HG02870 (cell line): ENCODE data around the gene TMSB10.

Source experiments
- ATAC-seq: cut with Tn5 transposase; IDR thresholded peaks from one replicate; pipeline ENCODE4 v1.9.1; 2021; ENCODE audit warnings: mild to moderate bottlenecking, moderate library complexity; ENCODE audit not compliant: unreplicated experiment

Gene TMSB10

DNA sequence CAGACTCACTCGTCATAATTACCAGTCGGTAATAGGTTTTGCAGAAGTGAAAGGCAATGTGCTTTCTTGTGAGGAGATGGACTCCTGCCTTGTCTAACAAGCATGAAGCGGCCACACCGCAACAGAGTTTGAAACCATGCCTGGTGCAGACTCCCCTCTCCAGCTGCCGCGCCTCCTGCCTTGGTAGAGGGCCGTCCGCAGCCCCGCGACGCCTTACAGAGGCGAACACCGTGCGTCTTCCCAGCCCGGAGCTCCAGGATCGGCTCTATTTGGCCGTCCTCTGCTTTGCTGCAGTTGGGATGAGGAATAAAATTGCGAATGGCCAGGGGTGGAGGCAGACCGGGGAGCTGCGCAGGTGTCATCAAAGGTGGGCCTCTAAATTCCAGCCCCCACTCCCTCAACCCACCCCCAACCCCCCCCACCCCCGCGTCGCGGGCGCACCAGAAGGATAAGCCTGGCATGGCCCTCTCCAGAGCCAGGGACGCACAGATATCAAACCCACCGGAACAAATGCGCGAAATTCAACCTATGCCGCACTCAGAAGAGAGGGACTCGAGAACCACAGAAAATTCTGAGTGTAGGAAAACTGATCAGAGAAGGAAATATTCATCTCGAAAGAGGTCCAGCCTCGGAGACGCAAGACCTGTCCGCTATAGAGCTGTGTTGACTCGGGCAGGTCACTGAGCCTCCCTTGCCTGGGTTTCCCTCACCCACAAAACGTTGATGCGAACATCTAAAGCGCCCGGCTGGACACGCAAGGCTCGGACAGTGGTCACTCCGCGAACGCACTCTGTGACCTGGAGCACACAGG is 25.7 kb upstream of the TMSB10 start:
- ATAC-seq = peak; percentile 70

DNA sequence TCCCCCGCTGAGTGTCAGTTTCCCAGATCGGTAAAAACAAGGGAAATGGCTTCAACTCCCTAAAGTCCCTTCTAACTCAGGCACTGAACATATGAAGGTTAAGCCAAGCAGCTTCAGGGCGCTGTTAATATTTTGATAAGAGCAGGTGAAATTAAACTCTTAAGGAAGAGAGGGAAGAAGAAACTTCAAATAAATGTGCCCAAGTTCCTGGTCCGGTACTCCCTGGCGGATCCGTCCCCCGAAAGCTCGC is 25.1 kb upstream of the TMSB10 start:
- ATAC-seq = no peak

DNA sequence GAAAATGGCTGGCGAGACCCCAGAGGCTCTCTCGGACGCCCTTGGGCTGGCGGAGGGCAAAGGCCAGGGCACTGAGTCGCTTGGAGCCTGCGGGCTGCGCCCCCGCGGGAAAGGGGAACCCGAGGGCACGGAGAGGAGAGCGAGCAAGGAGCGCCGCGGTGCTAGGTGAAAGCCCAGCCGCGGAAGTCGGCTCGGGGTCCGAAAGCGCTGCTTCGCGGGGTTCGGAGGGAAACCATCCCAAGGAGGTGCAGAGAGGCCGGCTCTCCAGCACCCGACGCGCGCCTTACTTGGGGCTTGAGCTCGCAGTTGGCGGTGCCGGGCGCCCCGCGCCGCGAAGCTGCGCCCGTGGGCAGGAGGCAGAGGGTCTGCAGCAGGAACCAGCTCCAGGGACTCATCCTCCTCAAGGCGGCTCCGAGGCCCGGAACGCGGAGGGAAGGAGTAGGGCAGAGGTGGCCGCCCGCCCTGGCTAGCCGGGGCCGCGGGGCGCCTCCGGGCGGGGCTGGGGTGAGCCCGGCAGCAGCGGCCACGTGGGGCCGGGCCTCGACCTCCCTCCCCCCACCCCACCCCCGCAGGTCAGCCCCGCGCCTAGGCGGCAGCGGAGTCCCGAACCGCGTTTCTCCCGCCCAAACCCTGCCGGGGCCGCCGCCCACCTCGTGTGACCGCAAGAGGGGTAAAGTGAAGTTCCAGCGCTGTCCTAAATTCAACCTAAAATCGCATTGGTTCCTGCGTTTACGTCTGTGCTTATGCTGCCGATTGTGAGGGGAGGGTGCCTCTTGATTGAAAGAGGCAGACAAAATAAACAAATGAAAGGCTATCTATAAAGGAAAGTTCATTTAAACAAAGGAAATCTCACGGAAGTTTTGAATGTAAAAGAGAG is 24.6 kb upstream of the TMSB10 start, which contains the start of gene TRABD2A:
Gene TRABD2A, minus strand, starts transcription at position 440 of the 877 bp plus-strand sequence. Its CDS starts 45 bp downstream, at position 395.
- ATAC-seq = no peak

DNA sequence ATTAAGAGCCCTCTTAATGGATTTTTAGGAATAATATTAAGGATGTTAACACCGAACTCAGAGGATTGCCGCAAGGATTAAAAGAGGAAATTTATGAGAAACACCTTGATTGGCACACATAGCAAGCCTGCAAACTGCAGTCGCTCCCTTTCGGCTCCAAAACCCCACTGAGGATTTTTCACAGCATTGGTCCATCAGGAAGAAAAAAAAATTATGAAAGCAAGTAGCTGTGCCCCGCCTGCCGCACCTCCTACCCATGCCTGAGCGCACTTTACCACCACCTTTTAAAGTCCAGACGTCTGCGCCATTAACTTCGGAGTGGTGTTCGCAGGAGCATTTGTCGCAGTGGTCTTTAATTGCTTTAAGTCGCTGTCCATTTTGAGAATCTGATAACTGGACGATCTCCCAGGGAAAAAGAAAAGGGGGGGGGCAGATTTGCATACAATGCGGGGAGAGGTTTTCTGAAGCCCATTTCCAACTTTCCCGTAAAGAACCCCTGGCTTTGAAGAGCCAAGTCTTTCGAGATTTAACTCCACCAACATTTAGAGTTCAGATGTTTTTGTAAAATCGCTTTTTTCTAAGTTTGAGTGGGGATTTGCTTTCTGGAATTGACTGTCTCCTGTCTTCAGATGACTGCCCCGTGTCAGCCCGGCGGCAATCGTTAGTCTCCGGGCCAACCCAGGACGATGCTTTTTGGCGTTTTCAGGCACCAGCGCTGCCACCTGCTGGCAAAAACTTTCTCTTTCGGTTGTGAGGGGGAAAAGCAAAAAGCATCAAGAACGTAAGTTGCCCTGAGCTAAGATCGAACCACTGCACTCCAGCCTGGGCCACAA is 23.7 kb upstream of the TMSB10 start:
- peak; percentile 53 for ATAC-seq

DNA sequence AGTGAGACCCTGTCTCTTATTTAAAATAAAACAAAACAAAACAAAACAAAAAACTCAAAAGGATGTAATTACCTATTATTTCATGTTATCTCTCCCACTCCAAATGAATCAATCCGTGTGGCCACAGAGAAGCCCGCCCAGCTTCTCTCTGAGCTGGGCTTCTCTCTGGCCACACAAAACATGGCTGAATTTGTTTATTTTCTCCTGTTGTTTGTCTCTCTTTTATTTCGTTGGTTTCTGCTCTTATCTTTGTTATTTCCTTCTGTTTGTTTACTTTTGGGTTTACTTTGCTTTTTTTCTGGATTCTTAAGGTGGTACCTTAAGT is 23.1 kb upstream of the TMSB10 start:
- no peak for ATAC-seq

DNA sequence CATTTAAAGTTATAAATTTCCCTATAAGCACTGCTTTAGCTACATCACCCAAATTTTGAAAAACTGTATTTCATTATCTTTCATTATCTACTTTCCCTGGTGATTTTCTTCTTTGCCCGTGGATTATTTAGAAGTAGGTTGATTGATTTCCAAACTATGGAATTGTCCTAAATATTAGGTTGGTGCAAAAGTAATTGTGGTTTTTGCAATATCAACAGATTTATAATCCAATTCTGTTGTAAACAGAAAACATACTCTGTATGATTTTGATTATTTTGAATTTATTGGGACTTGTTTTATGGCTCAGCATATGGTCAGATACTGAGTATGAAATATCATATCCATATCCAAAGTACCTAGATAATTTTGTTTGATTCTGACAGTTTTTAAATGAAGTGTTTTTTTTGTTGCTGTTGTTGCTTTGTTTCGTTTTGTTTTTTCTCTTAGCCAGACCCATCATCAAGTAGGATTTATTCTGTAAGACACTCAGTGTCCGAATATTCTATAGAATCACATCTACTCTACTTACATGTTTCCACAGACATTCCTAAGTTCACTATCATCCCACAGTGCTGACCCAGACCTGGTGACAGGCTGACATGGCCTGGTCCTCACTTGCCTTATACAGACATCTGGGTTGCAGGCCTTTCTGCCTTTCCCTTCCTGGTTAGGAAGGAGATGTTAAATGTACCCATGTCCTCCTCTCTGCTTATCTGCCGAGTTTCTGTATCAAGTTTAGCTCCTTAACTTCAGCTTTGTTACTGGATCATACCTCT is 22.5 kb upstream of the TMSB10 start:
- no peak for ATAC-seq

DNA sequence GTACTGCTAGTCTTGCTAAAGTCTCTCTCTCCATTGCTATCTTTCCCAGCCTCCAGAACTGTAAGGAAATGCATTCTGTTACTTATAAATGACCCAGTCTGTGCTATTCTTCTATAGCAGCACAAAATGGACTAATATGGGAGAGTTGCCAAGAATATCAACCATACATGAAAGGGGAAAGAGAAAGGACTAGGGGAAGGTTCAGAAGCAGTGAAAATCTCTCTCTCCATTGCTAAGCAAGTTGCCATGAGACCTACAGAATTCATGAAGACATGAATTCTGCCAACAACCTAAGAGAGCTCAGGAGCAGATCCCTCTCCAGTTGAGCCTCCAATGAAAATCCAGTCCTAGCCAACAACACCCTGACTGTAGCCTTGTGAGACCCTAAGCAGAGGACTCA is 21.0 kb upstream of the TMSB10 start:
- no peak for ATAC-seq

DNA sequence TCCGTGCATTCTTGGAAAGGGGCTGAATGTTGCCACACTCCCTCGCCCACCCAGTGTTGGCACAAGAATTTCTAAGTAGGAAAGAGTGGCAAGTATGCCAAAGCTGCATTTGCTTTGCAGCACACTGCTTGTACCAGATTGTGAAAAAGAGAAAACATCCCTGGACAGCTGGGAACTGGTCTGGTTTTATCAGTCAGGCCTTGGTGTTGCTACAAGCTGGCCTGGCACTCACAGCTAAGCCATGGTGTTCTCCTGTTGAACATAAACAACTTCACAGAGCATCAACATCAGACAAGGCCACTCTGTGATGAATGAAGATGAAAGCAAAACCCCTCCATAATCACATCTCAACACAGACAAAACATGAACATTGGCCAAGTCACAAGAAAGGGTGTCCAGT is 20.3 kb upstream of the TMSB10 start:
- ATAC-seq = no peak

DNA sequence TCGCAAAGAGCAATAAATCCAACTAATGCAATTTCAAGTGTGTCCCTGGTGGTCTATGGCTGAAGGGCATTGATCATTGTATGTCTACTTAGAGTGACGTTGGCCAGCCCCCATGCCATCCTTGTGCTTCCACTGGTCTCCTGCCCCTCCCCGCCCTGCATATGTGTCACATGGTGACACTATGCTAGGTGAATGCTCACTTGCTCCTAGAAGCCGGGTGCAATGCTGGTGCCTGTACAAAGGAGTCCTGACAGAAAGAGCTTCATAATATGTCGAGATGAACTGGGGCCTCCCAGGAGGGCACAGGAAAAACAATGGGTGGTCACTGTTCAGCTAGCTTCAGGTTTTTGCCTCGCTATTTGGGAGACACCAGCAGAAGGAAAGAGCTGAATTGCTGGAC is 18.7 kb upstream of the TMSB10 start:
- no peak for ATAC-seq

DNA sequence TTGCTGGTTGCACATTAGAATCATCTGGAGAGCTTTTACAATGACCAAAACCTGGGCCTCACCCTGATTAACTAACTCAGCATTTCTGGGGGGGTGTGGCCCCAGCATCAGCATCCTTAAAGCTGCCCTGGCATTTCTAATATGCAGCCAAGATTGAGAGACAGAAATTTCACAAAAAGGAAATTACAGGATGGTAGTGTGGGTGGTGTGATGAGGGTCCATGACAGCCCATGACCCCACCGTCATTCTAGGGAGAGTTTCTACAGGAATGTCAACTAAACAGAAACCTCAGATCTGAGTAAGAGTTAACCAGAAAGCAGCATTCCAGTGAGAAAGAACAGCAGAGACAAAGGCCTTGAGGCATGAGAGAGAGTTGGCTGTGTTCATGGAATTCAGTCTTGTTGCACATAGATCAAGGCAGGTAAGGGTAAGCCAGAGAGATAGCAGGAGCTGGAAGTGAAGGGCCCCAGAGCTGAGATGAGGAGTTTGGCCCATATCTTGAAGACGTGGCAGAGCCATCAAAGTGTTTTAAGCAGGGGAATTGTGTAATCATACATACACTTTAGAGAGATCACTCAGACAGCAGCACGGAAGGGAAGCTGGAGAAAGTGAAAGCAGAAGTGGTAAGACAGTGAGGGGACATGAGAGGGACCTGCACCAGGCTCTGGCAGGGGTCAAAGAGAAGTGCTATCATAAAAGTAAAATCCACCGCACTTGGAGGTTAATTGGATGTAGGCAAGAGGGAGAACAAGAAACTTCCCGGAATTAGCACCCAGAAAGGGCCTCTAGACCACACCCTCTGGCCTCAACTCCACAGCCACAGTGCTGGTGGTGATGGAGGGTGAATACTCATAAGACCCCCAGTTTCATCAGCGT is 16.8 kb upstream of the TMSB10 start:
- peak; percentile 99 for ATAC-seq

DNA sequence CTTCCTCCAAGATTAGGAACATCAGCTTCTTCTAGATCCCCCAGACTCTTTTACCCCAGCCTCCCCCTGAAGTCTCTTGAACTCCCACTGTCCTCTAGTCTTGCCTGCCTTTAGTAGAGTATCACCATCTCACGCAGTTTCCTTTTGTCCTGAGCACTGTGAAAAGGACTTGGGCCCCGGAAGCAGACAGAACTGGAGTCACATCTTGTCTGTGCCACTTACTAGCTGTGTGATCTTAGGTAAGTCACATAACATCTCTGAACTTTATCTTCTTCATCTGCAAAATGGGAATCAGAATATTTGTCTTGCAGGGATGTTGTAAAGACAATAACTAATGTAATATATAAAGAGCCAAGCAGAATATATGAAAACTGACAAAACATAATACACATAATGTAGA is 16.1 kb upstream of the TMSB10 start:
- ATAC-seq = no peak

DNA sequence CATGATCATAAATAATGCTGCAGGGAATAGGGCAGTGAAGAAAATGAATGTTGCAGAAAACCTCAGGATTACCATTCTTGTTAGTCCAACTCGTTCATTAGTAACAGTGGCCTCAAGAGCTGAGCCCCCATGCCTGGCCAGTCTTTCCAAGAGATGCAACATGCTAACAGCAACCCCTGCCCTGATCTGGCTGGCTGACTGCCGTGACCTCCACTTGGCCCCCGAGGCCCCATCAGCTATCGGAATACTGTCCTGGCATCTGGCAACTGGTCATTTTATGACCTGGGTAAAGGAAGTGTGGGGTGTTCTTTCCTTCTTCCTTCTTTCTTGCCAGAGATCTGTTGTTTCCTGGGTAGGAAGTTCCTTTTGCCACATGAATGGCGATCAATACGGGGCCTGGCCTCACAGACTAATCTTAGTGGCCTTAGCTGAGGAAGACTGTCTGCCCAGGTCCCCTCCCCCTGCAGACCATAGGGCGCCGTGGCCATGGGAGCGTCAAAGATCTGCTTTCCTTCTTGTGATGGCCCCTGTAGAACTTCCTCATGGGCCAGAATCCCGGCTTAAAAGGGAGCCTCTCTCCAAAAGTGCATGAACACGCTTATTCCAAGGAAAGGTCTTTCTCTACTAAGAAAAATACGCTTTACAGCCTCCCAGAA is 14.0 kb upstream of the TMSB10 start:
- ATAC-seq = no peak

DNA sequence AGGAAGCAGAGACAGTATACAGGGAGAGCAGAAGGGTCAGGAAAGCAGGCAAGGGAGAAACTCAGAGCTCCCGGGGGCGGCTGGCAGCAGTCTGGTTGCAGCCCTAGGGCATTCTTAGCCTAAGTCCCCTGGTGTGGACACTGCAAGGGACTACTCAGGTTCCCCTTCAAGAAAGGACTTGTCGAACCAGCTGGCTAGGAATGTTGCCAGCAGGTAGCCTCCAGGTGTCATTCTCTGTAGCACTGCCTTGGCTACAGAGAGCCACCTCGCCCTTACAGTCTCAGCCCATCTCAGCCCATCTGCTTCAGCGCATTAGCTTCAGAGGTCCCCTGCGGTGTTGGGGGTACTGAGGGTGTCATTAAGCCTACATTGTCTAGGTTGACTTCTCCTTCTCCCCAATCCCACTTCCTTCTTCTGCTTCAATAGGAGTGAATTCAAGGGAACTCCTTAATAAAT is 11.3 kb upstream of the TMSB10 start:
- ATAC-seq = no peak

DNA sequence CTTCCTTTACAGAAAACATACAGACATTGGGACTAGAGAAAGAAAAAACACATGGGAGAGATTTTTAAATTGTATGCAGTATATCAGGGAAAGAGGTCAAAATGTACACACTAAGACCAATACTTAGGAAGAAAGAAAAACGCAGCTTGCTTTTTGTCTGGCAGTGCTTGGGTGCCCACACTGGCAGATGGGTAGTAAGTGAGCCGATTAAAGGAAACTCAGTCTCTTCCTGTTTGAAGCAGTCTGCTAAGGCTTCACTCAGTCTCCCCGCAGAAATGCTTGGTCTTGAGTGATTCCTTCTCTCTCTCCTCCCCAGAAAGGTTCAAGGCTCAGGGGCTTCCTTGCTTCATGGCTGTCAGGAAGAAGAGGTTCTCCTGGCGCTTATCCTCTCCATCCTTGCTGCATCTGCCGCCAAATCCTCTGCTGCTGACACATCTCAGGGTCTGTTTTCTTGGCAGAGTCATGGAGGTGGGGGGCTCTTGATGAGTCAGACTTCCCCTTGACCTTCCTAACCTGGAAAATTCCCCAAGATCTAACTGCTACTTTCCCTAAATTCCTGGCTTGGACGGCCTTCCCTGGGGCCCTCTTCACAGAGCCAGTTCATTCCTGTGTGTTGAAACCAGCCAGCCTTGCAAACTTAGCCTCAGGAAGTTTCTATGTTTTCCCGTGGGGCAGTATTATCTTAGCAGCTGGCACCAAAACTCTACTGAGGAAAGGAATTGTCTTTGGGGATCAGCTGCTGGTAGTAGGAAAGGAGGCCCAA is 10.5 kb upstream of the TMSB10 start:
- no peak for ATAC-seq

DNA sequence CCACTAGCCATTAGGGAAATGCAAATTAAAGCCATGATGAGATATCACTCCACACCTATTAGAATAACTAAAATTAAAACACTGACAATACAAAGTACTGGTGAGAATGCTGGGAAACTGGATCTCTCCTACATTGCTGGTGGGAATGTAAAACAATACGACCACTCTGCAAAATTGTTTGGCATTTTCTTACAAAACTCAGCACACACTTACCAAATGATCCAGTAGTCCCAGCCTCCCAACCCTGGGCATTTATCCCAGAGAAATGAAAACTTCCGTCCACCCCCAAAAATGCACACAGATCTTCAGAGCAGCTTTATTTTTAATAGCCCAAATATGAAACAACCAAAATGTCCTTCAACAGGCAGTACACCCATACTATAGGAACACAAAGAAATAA is 8.9 kb upstream of the TMSB10 start:
- no peak for ATAC-seq

DNA sequence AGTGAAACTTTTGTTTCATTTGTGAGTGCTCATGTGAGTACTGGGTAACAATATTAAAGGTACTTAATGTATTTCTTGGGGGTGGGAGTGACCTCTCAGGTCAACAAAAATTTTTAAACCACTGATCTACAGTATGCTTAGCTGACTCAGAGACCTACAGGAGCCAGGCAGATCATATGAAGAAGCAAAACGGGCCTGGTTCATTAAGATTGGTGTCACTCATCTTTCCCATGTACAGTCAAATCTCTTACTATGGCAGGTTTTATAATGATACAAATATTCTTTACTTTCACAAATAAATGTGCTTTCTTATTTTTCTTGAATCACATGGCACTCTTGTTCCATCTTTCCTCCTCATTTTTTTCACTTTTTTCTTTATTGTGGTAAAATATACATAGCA is 7.7 kb upstream of the TMSB10 start:
- ATAC-seq = no peak

DNA sequence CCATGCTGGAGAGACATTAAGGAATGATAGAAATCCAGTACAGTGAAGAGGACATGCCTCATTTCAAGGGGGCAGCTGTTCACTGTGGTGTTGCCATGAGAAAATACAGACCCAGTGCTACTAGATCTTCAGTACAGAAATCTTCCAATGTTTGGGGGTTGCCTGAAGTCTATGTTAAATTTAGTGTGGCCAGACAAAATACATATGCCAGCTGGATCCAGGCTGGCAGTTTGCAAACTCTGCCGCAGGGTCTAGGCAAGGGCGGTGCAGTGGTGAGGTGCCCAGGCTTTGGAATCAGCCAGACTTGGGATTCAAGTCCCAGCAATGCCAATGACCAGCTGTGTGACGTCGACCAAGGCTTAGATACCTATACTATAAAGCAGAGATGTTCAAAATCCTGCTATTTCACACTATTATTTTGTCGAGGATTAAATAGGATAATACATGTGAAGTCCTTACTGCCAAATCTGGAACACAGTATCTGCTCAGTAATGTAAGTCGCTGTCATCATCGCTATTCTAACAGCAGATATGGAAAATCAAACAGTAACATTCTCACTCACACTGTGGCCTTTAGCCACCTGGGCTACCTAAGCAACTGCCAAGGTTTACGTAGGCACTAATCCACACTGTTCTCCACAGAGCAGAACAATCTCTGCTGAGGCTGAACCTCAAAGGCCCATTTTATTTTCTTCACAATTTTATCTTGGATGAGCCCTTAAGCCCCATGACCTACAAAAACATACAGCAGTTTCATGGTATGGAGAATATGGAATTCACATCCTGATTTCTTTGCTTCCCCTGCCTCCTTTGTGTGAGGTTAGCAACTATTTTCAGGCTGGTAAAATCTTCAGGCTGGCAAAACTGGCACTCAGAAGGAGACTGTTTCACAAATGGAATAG is 5.9 kb upstream of the TMSB10 start:
- ATAC-seq = no peak

DNA sequence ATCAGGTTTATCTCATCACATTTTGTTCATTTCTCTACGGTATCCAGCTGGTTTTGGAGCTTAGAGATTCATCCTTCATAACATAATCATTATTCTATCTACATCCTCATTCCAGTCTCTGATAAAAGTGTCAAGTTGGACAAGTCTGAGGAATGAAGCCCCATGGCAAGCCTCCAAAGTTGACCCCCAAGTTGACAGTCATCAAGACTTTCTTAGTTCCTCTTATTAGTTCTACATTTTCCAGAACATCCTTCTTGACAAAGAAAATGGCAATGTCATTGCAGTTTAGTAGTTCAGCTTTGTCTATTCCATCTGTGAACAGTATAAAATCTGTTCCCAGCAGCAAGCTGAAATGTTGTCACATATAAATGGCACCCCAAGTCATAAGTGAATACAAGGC is 4.5 kb upstream of the TMSB10 start:
- ATAC-seq = no peak
